Activated T-cell treated with anti-CD3 and anti-CD28 coated beads, Interleukin-2, amount 50 U/mL, for 4 hours (primary cell): ENCODE measurements around the gene TIFAB. TPM values are rescaled to one million over a fixed set of nuclear protein-coding genes. Genes with fewer than 3 reads are reported as not detected.

Experiments used
- ATAC-seq, 2 donors: fragments of 200-7000 bp; cut with Tn5 transposase; one replicate each; pipeline ENCODE4 v1.10.0; 2021
- DNase-seq: peaks from one replicate; pipeline ENCODE4 v3.0.0-alpha.2; 2020
- H3K27me3 Mint-ChIP-seq: one replicate; pipeline ENCODE4 v1.8.0; 2021; ENCODE audit warnings: low read depth, mixed read lengths
- H3K36me3 Mint-ChIP-seq: one replicate; pipeline ENCODE4 v1.8.0; 2022; ENCODE audit warnings: mixed read lengths; ENCODE audit not compliant: insufficient read depth
- H3K4me1 Mint-ChIP-seq: one replicate; pipeline ENCODE4 v1.8.0; 2021; ENCODE audit warnings: low read depth, mixed read lengths
- H3K4me3 Mint-ChIP-seq: one replicate; pipeline ENCODE4 v1.8.0; 2021; ENCODE audit warnings: mild to moderate bottlenecking, moderate library complexity, mixed read lengths
- H3K9me3 Mint-ChIP-seq: one replicate; pipeline ENCODE4 v1.8.0; 2021; ENCODE audit warnings: mixed read lengths
- total RNA-seq, 3 donors: library from RNA; stranded (reverse); gene quantifications; one replicate each; pipeline ENCODE4 v1.2.1, GENCODE V29; 2021

Gene TIFAB
- total RNA-seq, 3 donors from 2014 or later: not detected

GRCh38 chr5:135422419-135422818, 29.7 kb downstream of the TIFAB start:
- Mint-ChIP-seq H3K9me3 (peaks cover 7% of the 10 kb centered on the region), H3K4me3 (no peak overlapping the region), H3K36me3 (peaks cover 5% of the 10 kb centered on the region), H3K27me3 (peaks cover 37% of the 10 kb centered on the region), H3K4me1 (no peaks in the 10 kb centered on the region)
- no peak for DNase-seq
- no peak for ATAC-seq

- Mint-ChIP-seq H3K36me3 (peaks cover 5% of the 10 kb centered on the region), H3K4me1 (no peaks in the 10 kb centered on the region), H3K27me3 (peaks cover 28% of the 10 kb centered on the region), H3K4me3 (no peak overlapping the region), H3K9me3 (peaks cover 7% of the 10 kb centered on the region)
- no peak for DNase-seq
- ATAC-seq: no peak
These were observed 35.1 kb downstream of the TIFAB start for GRCh38 chr5:135417083-135417482.

GRCh38 chr5:135405082-135405481, 47.1 kb downstream of the TIFAB start:
- H3K4me1 Mint-ChIP-seq: peaks cover 4% of the 10 kb centered on the region
- H3K36me3 Mint-ChIP-seq: no peaks in the 10 kb centered on the region
- H3K27me3 Mint-ChIP-seq: peaks cover 7% of the 10 kb centered on the region
- peaks cover 3% of the 10 kb centered on the region for H3K9me3 Mint-ChIP-seq
- H3K4me3 Mint-ChIP-seq: no peak overlapping the region
- DNase-seq (no peak), ATAC-seq (no peak)

- H3K4me3 Mint-ChIP-seq: no peak overlapping the region
These were observed 50.1 kb downstream of the TIFAB start for GRCh38 chr5:135402031-135402430.

GRCh38 chr5:135400866-135401265, 51.3 kb downstream of the TIFAB start:
- ATAC-seq (no peak), DNase-seq (no peak)
- peaks cover 30% of the 10 kb centered on the region for H3K4me1 Mint-ChIP-seq
- H3K27me3 Mint-ChIP-seq: peaks cover 2% of the 10 kb centered on the region
- H3K36me3 Mint-ChIP-seq: peaks cover 6% of the 10 kb centered on the region
- peaks cover 3% of the 10 kb centered on the region for H3K9me3 Mint-ChIP-seq
- peak overlapping the region; percentile 88 for H3K4me3 Mint-ChIP-seq

More at GRCh38 chr5:135402031-135402430, 50.1 kb downstream of the TIFAB start:
- ATAC-seq (no peak), DNase-seq (no peak)
- Mint-ChIP-seq H3K27me3 (peaks cover 2% of the 10 kb centered on the region), H3K36me3 (peaks cover 5% of the 10 kb centered on the region), H3K4me1 (peaks cover 19% of the 10 kb centered on the region), H3K9me3 (peaks cover 3% of the 10 kb centered on the region)

- peaks cover under 1% of the 10 kb centered on the region for H3K9me3 Mint-ChIP-seq
- ATAC-seq (no peak), DNase-seq (no peak)
- H3K27me3 Mint-ChIP-seq: peaks cover under 1% of the 10 kb centered on the region
- peaks cover 37% of the 10 kb centered on the region for H3K4me1 Mint-ChIP-seq
- H3K36me3 Mint-ChIP-seq: peaks cover 9% of the 10 kb centered on the region
- H3K4me3 Mint-ChIP-seq: peak overlapping the region; percentile 88
These were observed 52.2 kb downstream of the TIFAB start for GRCh38 chr5:135399794-135400542.

- Mint-ChIP-seq H3K4me3 (peak within 1 kb of the TSS; percentile 88), H3K4me1 (peaks cover 43% of the 10 kb centered on the region), H3K9me3 (no peaks in the 10 kb centered on the region), H3K27me3 (no peaks in the 10 kb centered on the region), H3K36me3 (peaks cover 9% of the 10 kb centered on the region)
- DNase-seq: peak; percentile 75
- peak; percentile 87 to 89 for ATAC-seq
These were observed 53.0 kb downstream of the TIFAB start, which contains the start of gene MACROH2A1 for GRCh38 chr5:135398855-135399793. MACROH2A1 (minus strand) TSS chr5:135399231; CDS start chr5:135389093, 10,138 bp downstream.

- H3K4me1 Mint-ChIP-seq: peaks cover 49% of the 10 kb centered on the region
These were observed 53.8 kb downstream of the TIFAB start for GRCh38 chr5:135398160-135398854.

More at GRCh38 chr5:135398160-135398854, 53.8 kb downstream of the TIFAB start:
- Mint-ChIP-seq H3K4me3 (peak overlapping the region; percentile 88), H3K27me3 (no peaks in the 10 kb centered on the region), H3K9me3 (no peaks in the 10 kb centered on the region), H3K36me3 (peaks cover 9% of the 10 kb centered on the region)
- ATAC-seq (peak; percentile 54 to 60), DNase-seq (peak; percentile 26)

Other genes with a start within 250 kb of the TIFAB start
- 100 to 1,000 TPM; 204 to 234 (median 207) TPM for gene MACROH2A1, start 53.1 kb downstream of the TIFAB start, total RNA-seq
- gene DCANP1, start 5.0 kb downstream of the TIFAB start, total RNA-seq: not detected
- gene NEUROG1, start 83.6 kb upstream of the TIFAB start, total RNA-seq: not detected
- not detected for gene CXCL14, start 126.6 kb upstream of the TIFAB start, total RNA-seq